WTC11 (cell line): ENCODE results near the gene MCF2L.

ENCODE experiments used
- CREM ChIP-seq: sonication (generic); formaldehyde crosslinking; IDR thresholded peaks from 2 replicates; pipeline ENCODE4 v1.8.1; 2022; ENCODE audit warnings: mild to moderate bottlenecking, missing genetic modification reagents, moderate library complexity
- FOXK1 ChIP-seq: sonication (generic); formaldehyde crosslinking; IDR thresholded peaks from 2 replicates; pipeline ENCODE4 v1.8.0; 2022; ENCODE audit warnings: mild to moderate bottlenecking, moderate library complexity, missing genetic modification reagents
- IRF2 ChIP-seq: sonication (generic); formaldehyde crosslinking; IDR thresholded peaks from 2 replicates; pipeline ENCODE4 v1.8.0; 2022; ENCODE audit warnings: low read depth, missing genetic modification reagents, borderline replicate concordance
- NR3C1 ChIP-seq: sonication (generic); formaldehyde crosslinking; conservative IDR thresholded peaks from 2 replicates; pipeline ENCODE4 v1.8.1; 2023; ENCODE audit warnings: low read depth, mild to moderate bottlenecking, missing genetic modification reagents
- RELA ChIP-seq: sonication (generic); formaldehyde crosslinking; IDR thresholded peaks from 2 replicates; pipeline ENCODE4 v1.8.1; 2022; ENCODE audit warnings: missing genetic modification reagents, mild to moderate bottlenecking, borderline replicate concordance
- SMAD3 ChIP-seq: sonication (generic); formaldehyde crosslinking; IDR thresholded peaks from 2 replicates; pipeline ENCODE4 v1.8.0; 2022; ENCODE audit warnings: missing genetic modification reagents, mild to moderate bottlenecking, borderline replicate concordance
- TEAD4 ChIP-seq: sonication (generic); formaldehyde crosslinking; IDR thresholded peaks from 2 replicates; pipeline ENCODE4 v1.8.0; 2022; ENCODE audit warnings: mild to moderate bottlenecking, missing genetic modification reagents
- ZNF263 ChIP-seq: sonication (generic); formaldehyde crosslinking; IDR thresholded peaks from 2 replicates; pipeline ENCODE4 v1.8.1; 2022; ENCODE audit warnings: low read depth, mild to moderate bottlenecking, moderate library complexity, missing genetic modification reagents
- TF ChIP-seq, protein P1 (sequence below): fragments of 200-600 bp; IDR thresholded peaks from 2 replicates; pipeline ENCODE4 v1.8.0; 2022; ENCODE audit warnings: antibody characterized with exemption
- TF ChIP-seq, protein P2 (sequence below): sonication (generic); formaldehyde crosslinking; conservative IDR thresholded peaks from 2 replicates; pipeline ENCODE4 v1.8.1; 2022; ENCODE audit warnings: mild to moderate bottlenecking, missing genetic modification reagents

DNA sequence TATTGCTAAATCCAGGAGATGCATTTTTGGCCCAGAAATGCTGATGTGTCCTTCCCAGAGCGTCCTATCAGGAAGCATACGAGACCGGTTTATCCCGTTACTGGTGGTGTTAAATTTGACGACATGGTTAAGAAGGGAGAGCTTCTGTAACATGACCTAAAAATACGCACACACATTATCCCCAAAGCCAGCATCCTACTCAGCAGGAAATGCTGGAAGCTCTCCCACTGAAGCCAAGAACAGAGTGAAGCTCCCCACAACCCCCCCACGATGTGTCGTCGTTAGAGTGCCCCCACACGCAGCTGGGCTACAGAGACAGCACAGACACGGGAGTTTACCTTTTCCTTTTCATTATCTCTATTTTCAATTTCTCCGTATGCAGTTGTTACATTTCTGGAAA is 45.1 kb upstream of the MCF2L start:
- TF ChIP-seq IRF2 (CRISPR knock-in tag) (no peak), TEAD4 (CRISPR knock-in tag) (no peak), ZNF263 (CRISPR knock-in tag) (no peak), FOXK1 (CRISPR knock-in tag) (no peak), SMAD3 (CRISPR knock-in tag) (no peak), NR3C1 (CRISPR knock-in tag) (no peak), RELA (CRISPR knock-in tag) (no peak), CREM (CRISPR knock-in tag) (no peak)
- TF ChIP-seq, protein P1, sequence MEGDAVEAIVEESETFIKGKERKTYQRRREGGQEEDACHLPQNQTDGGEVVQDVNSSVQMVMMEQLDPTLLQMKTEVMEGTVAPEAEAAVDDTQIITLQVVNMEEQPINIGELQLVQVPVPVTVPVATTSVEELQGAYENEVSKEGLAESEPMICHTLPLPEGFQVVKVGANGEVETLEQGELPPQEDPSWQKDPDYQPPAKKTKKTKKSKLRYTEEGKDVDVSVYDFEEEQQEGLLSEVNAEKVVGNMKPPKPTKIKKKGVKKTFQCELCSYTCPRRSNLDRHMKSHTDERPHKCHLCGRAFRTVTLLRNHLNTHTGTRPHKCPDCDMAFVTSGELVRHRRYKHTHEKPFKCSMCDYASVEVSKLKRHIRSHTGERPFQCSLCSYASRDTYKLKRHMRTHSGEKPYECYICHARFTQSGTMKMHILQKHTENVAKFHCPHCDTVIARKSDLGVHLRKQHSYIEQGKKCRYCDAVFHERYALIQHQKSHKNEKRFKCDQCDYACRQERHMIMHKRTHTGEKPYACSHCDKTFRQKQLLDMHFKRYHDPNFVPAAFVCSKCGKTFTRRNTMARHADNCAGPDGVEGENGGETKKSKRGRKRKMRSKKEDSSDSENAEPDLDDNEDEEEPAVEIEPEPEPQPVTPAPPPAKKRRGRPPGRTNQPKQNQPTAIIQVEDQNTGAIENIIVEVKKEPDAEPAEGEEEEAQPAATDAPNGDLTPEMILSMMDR: no peak
- TF ChIP-seq, protein P2, sequence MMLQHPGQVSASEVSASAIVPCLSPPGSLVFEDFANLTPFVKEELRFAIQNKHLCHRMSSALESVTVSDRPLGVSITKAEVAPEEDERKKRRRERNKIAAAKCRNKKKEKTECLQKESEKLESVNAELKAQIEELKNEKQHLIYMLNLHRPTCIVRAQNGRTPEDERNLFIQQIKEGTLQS (CRISPR knock-in tag): no peak
